Rectal smooth muscle tissue (tissue), 1 donor: Measurements from ENCODE around the gene HMMR.

ENCODE experiments used
- H3K27ac ChIP-seq: one replicate; pipeline ENCODE4 v1.7.0; 2013; ENCODE audit warnings: low read depth, low read length, inconsistent platforms
- H3K27me3 ChIP-seq: one replicate; pipeline ENCODE4 v1.7.0; 2013; ENCODE audit warnings: low read length; ENCODE audit not compliant: control insufficient read depth, insufficient read depth
- H3K36me3 ChIP-seq: one replicate; pipeline ENCODE4 v1.7.0; 2013; ENCODE audit warnings: low read length; ENCODE audit not compliant: control insufficient read depth, insufficient read depth
- H3K4me1 ChIP-seq: one replicate; pipeline ENCODE4 v1.7.0; 2013; ENCODE audit warnings: low read length; ENCODE audit not compliant: control insufficient read depth, insufficient read depth
- H3K4me3 ChIP-seq: one replicate; pipeline ENCODE4 v1.7.0; 2013; ENCODE audit warnings: low read length
- H3K9ac ChIP-seq: one replicate; pipeline ENCODE4 v1.7.0; 2013; ENCODE audit warnings: low read length

HMMR gene

DNA sequence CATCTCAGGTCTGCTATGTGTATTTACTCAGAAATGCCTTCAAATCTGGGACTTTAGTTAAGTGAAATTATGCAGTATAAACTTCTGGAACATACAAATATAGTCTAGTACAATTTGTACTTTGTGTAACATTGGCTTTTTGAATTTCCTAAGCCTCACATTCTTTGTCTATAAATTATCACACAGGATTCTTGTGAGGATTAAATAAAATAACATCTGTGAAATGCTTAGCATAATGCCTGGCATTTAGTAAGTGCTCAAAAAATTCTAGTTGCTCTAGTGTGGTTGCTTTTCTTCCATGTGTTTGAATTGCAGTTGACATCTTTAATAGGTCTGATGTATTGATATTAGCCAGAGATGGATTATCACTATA, 2.6 kb downstream of the HMMR start:
- Histone ChIP-seq H3K27ac (no peak overlapping the region), H3K9ac (no peak overlapping the region), H3K27me3 (no peaks in the 10 kb centered on the region), H3K36me3 (no peaks in the 10 kb centered on the region), H3K4me3 (no peak overlapping the region), H3K4me1 (peaks cover 7% of the 10 kb centered on the region)

DNA sequence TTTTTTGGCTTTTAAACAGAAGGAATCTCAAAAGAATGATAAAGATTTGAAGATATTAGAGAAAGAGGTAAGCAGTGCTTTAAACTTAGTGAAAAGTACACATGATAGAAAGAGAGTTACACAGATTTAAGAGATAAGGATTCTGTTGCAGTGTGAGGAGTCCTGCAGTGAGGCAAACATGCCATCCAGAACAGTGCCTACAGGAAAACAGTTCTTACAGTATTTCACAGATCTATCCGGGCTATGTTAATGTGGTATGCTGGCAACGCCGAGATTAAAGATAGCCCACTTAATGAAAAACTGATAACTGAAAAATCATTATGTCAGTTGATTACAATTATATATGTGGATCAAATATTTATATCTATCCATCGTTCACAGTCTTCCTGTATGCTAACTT, 7.2 kb downstream of the HMMR start:
- Histone ChIP-seq H3K4me1 (no peaks in the 10 kb centered on the region), H3K9ac (no peak overlapping the region), H3K27ac (no peak overlapping the region), H3K4me3 (no peak overlapping the region), H3K36me3 (no peaks in the 10 kb centered on the region), H3K27me3 (no peaks in the 10 kb centered on the region)

DNA sequence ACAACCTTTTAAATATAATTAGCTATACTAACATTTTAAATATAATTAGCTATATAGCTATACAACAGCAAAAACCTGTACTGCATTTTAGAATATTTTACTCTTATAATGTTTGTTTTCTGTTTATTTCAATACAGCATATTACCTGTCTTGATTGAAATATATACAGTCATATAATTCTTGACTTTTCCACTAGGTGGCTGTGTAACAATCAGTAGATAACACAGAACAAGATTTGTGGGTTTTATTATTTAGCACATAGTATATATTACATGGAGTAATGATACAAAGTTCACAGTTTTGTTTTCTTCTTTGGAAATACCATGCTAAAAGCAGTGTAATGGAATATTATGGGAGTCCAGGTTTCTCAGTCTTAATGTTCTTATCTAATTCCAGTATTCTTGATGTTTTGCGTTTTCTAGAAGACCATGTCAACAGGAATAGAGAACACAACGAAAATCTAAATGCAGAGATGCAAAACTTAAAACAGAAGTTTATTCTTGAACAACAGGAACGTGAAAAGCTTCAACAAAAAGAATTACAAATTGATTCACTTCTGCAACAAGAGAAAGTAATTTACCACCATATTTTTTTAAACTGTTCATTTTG, 13.3 kb downstream of the HMMR start:
- Histone ChIP-seq H3K9ac (no peak overlapping the region), H3K4me3 (no peak overlapping the region), H3K36me3 (no peaks in the 10 kb centered on the region), H3K4me1 (no peaks in the 10 kb centered on the region), H3K27ac (no peak overlapping the region), H3K27me3 (no peaks in the 10 kb centered on the region)

DNA sequence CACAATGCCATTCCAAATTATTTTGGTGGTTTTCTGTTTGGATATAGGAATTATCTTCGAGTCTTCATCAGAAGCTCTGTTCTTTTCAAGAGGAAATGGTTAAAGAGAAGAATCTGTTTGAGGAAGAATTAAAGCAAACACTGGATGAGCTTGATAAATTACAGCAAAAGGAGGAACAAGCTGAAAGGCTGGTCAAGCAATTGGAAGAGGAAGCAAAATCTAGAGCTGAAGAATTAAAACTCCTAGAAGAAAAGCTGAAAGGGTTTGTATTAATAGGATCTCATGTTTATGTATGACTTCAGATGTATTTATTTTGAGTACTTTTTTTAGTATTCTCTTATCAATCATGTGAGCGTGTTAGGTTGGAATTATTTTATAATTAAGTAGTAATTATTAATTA, 15.0 kb downstream of the HMMR start:
- no peaks in the 10 kb centered on the region for H3K27me3 ChIP-seq
- no peak overlapping the region for H3K4me3 ChIP-seq
- no peaks in the 10 kb centered on the region for H3K4me1 ChIP-seq
- H3K27ac ChIP-seq, result no peak overlapping the region
- H3K9ac ChIP-seq, result no peak overlapping the region
- no peaks in the 10 kb centered on the region for H3K36me3 ChIP-seq

DNA sequence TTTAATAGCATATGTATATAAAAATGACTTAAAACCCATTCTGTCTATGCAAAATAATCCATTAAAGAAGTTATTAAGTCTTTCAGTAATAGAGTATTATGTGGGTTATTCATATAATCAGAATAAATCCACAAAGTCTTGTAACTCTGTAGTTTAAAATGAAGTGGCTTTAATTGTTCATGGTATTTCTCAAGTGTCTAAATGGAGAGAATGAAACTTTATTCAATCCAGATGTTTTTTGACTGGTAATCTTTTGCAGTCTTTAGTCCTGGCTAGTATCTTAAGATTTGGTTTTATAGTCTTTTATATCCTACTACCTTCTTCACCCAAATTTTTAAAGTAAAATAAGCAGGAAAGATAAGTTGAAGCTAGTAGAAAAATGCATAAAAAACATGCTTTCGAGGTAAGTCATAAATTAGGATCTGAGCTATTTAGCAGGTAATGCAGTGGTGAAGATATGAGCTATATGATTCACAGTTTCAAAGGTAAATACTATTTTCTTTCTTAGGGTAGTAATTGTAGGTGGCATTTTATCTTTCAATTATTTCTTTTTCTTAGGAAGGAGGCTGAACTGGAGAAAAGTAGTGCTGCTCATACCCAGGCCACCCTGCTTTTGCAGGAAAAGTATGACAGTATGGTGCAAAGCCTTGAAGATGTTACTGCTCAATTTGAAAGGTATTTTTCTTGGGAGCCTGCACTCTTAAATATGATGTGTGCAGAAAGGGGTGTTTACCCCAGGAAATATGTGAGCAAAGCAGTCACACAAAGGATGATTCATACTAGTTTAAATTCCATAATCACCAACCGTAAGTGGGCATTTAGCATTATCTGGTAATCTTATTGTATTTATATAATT, 17.9 kb downstream of the HMMR start:
- no peaks in the 10 kb centered on the region for H3K4me1 ChIP-seq
- H3K36me3 ChIP-seq, result no peaks in the 10 kb centered on the region
- no peak overlapping the region for H3K4me3 ChIP-seq
- H3K9ac ChIP-seq, result no peak overlapping the region
- H3K27me3 ChIP-seq, result no peaks in the 10 kb centered on the region
- H3K27ac ChIP-seq, result no peak overlapping the region

DNA sequence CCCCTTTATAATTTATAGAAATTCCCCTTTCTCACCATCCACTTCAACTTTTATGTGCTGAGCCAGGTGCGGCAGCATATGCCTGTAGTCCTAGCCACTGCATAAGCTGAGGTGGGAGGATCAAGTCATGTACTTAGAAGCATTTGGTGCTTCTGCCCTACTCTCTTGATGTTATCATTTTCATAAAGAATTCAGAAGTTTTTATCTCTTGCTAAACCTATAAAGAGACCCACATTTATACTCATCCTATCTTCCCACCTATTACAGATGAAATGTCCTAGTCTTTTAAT, 18.5 kb downstream of the HMMR start:
- Histone ChIP-seq H3K4me3 (no peak overlapping the region), H3K9ac (no peak overlapping the region)

DNA sequence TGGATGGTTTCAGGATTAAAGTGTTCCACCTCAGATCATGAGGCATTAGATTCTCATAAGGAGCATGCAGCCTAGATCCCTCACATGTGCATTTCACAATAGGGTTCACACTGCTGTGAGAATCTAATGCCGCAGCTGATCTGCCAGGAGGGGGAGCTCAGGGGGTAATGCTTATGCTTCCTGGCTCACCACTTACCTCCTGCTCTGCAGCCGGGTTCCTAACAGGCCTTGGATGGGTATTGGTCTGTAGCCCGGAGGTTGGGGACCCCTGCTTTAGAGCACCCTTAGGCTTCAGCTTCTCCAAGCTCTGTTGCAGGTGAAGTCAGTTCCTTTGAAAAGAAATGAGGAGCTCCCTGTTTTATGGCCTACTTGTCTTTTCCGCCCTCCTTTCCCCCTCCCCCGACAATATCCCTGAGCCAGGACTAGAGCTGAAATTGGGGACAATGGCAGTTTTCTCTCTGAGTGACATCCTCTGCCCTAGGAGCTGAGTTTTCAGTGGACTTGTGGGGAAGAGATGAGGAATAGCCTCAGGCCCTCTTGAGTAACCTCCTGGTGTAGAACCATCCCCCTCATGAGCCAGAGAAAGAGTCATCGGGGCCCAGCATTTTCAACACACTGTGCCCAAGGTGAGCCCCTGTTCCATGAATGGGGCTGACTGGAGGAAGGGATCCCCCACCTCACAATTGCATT, 28.8 kb downstream of the HMMR start:
- Histone ChIP-seq H3K4me3 (no peak overlapping the region), H3K4me1 (no peaks in the 10 kb centered on the region), H3K27me3 (no peaks in the 10 kb centered on the region), H3K9ac (no peak overlapping the region), H3K36me3 (no peaks in the 10 kb centered on the region), H3K27ac (no peak overlapping the region)

More for the DNA sequence above, 18.5 kb downstream of the HMMR start:
- Histone ChIP-seq H3K4me1 (no peaks in the 10 kb centered on the region), H3K27me3 (no peaks in the 10 kb centered on the region), H3K27ac (no peak overlapping the region), H3K36me3 (no peaks in the 10 kb centered on the region)

DNA sequence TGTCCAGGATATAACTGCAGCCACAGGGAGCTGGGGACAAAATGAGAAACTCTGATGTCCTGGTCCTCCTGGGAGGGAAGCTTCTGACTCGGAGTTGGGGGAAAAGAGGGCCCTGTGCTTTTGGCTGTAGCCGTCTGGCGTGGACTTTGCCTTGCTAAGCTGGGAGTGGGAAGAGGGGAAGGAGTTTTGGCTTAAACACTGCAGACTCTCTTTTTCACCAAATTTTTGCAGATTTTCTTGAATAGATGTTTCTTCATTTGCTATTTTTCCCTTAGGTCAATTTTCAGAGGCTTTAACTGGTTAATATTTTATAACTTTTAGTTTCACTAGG, 29.3 kb downstream of the HMMR start:
- no peaks in the 10 kb centered on the region for H3K36me3 ChIP-seq
- no peaks in the 10 kb centered on the region for H3K27me3 ChIP-seq
- no peak overlapping the region for H3K4me3 ChIP-seq
- H3K27ac ChIP-seq, result no peak overlapping the region
- no peak overlapping the region for H3K9ac ChIP-seq
- no peaks in the 10 kb centered on the region for H3K4me1 ChIP-seq

DNA sequence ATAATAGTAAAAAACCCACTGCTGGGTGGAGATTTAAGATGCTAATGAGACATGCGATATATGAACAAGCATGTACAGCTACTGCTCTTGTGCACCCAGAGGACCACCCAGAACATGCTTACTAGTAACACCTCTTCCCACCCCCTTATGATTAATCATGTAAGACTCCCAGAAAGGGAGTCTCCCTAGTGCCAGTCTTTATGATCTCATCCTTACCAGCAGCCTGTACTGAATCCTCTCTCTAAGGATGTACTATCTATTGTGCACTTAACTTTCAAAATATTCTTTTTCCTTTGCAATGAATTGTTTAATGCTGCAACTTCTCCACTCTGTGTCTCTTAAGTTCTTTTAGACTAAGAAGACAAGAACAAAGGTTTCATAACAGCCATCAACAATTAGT, 35.9 kb downstream of the HMMR start:
- H3K27ac ChIP-seq, result no peak overlapping the region
- H3K9ac ChIP-seq, result no peak overlapping the region
- H3K27me3 ChIP-seq, result no peaks in the 10 kb centered on the region
- H3K4me3 ChIP-seq, result no peak overlapping the region
- no peaks in the 10 kb centered on the region for H3K4me1 ChIP-seq
- H3K36me3 ChIP-seq, result no peaks in the 10 kb centered on the region

DNA sequence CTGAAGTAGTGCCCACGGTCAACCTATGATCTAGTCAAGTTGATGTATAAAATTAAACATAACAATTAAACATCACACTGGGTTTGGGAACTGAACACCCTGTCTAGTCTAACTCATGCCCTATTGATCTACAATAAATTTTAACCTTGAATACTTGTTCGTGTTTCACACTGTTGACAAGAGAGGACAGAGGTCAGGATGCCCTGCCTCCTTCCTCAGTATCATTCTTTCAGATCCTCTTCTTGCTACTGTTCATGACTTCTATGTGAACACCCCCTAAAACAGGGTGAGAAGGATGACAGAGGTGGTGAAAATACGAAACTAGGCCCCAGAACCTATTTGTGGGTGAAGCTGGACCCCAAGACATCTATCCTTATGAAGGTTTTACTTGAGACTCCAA, 36.9 kb downstream of the HMMR start:
- H3K36me3 ChIP-seq, result no peaks in the 10 kb centered on the region

DNA sequence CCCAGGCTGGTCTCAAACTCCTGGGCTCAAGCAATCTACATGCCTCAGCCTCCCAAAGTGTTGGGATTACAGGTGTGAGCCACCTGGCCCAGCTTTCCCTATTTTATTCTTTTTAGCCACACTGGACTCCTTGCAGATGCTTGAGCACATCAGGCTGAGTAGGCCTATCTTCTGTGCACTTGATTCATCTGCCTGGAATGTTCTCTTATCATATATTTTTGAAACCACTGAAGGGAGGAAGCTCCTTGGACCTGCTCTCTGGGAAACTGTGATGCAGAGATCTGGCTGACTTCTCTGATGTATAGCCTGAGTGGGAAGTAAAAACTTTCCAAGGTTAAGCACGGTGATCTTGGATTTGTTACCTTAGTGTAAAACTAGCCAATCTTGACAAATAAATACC, 38.5 kb downstream of the HMMR start:
- H3K27me3 ChIP-seq, result no peaks in the 10 kb centered on the region
- no peak overlapping the region for H3K9ac ChIP-seq
- H3K27ac ChIP-seq, result no peak overlapping the region
- H3K4me1 ChIP-seq, result peaks cover 8% of the 10 kb centered on the region
- H3K36me3 ChIP-seq, result no peaks in the 10 kb centered on the region
- no peak overlapping the region for H3K4me3 ChIP-seq

More for the DNA sequence above, 36.9 kb downstream of the HMMR start:
- Histone ChIP-seq H3K27me3 (no peaks in the 10 kb centered on the region), H3K4me3 (no peak overlapping the region), H3K27ac (no peak overlapping the region), H3K4me1 (no peaks in the 10 kb centered on the region), H3K9ac (no peak overlapping the region)

DNA sequence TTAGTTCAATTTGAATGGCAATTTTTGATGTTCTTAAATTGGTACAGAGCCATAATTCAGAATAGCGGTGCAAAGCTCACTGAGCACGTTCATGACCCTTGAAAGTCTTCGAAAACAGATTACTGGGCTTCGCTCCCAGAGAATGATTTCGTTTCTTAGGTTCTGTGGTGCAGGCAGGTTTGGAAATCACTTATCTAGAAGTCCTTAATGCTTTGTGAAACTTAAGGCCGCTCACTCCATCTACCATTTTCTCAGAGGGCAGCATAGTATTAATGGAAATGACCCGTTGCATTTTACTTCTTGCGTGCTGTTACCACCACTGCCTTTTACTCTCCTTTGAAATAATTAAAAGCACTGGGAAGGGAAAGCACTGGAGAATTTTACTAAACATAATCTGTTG, 42.1 kb downstream of the HMMR start:
- peak overlapping the region; percentile 91 for H3K4me3 ChIP-seq

More for the DNA sequence above, 42.1 kb downstream of the HMMR start:
- Histone ChIP-seq H3K9ac (no peak overlapping the region), H3K4me1 (peaks cover 17% of the 10 kb centered on the region), H3K27me3 (no peaks in the 10 kb centered on the region), H3K36me3 (no peaks in the 10 kb centered on the region), H3K27ac (peak overlapping the region; percentile 98)
